GM19193 (cell line): ENCODE results near the gene TNFRSF25.
A peak's percentile ranks its signal among the peaks of the same experiment; 100 is the strongest.

Source experiments
- POLR2A ChIP-seq: IDR thresholded peaks from 4 replicates; pipeline ENCODE4 v1.6.1; 2011; ENCODE audit not compliant: insufficient read depth, insufficient read length; ENCODE audit errors: extremely low read depth

The TNFRSF25 gene

DNA sequence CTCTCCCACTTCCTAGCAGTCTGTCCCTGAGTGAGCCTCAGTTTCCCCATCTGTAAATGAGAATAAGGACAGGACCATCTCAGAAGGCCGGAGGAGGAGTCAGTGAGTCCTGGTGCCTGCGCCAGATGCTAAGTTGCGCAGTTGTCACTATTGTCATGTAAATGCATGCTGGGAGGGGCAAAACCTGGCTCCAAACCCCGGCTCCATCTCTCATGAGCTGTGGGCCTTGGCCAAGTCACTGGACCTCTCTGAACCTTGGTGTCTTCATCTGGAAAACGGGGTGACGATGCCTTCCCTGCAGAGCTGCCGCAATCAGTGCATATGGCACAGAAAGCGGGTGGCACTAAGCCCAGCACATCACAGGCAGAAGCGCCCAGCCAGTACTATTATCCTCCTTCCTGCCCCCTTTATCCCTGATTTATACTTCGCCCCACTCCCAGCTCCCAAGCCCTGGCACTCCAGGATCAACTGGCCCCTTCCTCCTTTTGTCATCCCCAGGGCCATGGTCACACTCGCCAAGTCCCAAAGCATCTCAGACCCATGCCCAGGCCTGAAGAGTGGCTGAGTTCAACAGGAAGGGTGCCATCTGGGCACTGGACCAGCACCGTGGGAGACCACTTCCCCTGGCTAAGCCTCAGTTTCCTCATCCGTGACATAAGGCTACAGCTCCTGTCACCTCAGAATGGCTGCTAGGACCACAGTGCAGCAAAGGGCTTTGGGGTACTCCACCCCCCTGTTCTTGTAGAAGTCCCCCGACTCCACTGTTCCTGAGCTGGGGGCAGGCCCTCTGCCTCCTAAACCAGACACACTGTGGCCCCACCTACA lies 29.8 kb upstream of the TNFRSF25 start:
- TF ChIP-seq POLR2A: no peak

DNA sequence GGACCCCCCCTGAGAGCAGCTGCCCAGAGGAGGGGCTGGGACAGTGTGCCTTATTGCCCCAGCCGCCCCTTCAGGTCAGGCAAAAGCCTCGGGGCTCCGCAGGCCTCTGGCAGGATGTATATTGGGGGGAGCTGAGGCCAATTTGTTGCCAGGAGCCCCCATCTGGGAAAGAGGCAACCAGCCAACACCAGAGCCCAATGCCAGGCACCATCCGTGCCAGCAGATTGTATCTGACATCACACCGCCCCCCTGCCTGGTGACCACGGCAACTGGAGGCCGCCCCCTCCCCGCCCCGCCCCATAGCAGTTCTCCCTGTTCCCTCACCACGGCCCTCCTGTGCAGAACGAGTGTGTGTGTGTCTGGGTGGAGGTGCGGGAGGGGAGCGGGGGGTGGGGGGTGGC lies 29.1 kb upstream of the TNFRSF25 start:
- no peak for TF ChIP-seq POLR2A

DNA sequence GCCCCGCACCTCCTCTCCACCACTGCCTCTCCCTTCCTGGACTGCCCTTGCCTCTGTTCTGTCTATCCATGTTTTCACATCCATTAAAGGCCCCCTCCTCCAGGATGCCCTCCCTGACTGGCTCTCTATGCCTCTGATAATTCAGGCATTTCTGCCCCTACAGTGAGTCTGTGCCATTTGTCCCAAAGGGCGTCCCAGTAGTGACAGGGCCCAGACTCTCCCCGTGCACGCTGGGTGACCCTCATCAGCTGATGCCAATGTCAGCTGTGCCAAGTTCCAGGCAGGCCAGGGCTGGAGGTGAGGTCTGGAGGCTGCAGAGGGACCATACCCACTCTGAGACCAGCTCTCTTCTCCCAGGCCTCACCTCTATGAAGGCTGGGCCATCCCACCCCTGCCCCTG lies 28.7 kb upstream of the TNFRSF25 start:
- no peak for TF ChIP-seq POLR2A

DNA sequence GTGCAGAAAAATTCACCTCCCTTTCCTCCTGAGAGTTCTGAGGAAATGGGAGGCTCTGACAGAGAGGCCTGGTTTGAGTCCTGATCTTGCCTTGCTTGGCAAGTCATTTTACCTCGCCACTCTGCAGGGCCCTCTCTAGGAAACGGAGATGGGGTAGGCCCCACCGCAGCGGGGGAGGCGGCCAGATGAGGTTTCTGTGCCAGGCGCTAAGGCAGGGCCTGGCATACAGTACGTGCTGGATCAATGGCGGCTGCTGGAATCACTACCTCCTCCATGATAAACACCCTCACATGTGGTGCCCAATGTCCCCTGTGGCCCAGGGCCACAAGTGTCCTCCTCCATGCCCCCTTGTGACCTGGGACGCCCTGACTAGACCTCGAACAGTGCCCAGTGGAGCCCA lies 26.0 kb upstream of the TNFRSF25 start:
- TF ChIP-seq POLR2A: no peak

DNA sequence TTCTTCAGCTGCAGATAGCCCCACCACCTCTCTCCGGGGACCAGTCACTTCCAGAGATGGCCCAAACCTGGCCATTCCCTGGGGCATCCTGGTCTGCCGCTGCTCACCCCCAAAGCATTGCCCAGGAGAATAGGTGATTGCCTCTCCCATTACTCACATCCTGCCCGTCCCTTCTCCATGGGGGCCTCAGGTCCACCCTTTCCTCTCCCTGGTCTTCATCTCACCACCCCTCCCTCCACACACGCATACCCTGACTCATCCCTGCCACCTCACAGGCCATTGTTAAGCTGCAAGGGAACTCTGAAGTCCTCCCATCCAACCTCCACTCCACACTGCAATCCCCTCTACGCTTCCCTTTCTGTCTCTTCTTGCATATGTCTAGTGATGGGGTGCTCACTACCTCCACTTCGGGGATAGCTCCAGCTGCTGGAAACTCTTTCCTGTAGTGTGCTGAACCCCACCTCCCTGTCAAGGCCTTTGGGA lies 25.5 kb upstream of the TNFRSF25 start, which contains the start of gene PLEKHG5:
TSS of gene PLEKHG5 (minus strand) at position 188 of the 483 bp plus-strand sequence. CDS start 14,096 bp downstream, outside the sequence.
- TF ChIP-seq POLR2A: no peak

DNA sequence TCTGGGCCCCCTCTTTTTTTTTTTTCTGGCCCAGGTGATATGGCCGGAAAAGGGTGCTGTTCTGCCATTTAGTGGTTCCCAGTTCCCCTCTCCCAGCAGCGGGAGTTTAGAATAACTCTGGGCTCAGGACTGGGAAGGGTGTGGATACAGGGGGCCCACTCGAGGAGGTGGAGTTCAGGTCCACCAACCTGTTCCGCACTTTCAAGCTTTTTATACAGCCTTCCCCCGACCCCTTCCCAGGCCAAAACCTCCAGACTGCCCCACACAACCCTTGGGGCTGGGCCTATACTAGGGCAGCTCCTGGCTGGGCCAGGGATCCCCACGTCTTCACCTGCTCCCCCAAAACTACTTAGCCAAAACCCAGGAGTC lies 25.1 kb upstream of the TNFRSF25 start:
- TF ChIP-seq POLR2A: no peak

DNA sequence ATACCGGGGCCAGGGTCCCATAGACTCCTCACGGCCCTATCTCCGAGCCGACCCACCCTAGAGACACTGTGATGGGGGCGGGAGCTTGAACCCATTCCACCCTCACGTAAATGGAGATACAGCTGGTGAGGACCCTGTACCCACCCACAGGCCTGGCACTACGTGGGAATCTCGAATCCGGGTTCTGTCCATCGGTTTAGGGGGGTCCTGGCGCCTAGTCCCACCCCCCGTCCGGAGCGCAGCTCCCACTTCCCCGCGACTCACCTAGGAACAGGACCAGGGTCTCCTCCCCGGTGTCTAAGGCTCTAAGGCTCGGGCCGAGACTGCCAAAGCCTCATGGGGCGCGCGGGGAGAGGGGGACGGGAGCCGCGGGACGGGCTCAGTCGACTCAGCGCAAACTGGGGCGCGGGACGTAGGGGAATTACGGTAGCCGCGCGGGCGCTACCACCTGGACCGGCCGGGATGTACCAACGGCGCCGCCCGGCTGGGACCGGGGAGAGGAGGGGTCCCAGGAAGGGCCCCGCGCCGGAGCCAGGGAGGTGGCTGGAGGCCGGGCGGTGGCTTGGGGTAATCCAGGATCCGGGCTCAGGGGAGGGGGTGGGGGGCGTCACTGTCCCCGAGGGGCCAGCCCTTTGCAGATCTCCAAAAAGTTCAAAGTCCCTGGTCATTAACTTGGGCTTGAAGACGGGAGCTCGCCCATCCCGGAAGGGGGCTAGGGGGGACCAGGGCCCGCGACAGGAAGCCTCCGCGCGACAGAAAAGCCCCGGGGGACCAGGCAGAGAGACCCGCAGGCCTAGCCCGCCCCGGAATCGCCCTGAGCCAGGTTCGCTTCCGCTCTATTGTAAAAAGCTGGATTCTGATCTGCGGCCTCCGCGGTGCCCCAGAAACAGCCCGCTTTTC lies 24.5 kb upstream of the TNFRSF25 start:
- peak; percentile 50 for TF ChIP-seq POLR2A

DNA sequence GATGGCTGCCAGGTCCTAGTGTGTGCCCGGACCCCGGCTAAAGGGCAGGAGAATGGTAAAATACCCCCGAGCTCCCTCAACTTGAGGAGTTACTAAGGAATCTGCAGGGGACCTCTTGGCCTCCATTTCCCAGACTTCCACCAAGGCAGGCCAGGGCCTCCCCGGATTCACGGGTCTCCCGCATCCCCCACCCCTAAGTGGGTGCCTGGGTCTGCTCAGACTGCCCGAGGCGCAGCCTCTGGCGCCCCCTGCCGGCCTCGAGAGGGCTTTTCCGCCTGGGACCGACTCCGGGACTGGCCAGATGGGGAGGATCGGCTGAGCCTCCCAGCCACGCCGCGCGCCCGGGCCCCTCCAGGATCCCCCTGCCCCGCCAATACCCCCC lies 23.8 kb upstream of the TNFRSF25 start:
- no peak for TF ChIP-seq POLR2A

DNA sequence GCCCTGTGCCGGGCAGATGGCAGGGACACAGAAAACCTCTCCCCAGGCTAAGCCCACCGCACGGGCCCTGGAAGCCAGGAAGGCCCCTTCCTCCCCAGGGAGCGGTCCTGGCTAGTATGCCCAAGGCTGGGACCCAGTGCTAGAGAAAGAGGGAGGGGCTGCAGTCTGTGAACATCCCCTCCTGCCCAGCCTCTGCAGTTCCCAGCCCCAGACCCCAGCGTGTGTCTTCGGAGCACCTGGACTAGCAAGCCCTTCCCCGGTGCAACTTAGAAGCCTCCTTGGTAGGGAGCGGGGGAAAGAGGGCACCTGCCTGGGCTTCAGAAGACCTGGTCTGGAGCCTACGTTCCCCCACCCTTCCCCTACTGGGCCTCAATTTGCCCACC lies 23.4 kb upstream of the TNFRSF25 start:
- no peak for TF ChIP-seq POLR2A

DNA sequence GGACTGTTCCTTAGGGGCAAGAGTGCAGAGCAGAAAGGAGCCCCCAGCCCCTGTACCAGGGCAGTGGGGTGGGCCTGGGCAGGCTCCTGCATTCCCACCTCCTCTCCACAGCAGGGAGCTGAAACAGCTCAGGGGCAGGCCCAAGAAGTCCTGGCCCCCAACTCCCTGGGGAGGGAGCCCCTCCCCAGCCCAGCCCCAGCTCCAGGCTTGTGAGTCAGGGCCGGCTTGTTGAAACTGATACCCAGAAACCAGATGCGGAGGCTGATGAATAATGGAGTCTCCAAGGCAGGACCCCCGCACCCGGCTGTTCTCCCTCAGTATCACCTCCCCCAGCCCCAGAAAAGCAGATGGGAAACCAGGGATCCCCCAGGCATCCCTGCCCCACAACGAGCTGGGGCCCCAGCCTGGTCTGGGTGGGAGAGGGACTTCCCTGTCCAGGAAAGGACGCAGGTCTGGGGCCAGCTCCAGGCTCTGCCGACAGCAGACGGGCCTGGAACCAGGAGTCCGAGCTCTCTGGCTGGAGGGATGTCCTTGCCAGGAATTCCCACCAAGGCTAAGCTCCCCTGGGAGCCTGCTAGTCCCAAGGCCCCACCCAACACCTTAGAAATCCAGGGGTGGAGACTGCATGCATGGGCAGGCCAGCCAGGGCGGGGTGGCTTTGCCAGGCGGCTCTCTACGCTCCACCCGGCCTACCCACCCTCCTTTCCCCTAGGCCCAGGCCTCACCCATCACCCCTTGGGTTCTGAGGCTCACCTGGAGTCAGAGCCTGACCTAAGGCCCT lies 22.8 kb upstream of the TNFRSF25 start:
- no peak for TF ChIP-seq POLR2A

DNA sequence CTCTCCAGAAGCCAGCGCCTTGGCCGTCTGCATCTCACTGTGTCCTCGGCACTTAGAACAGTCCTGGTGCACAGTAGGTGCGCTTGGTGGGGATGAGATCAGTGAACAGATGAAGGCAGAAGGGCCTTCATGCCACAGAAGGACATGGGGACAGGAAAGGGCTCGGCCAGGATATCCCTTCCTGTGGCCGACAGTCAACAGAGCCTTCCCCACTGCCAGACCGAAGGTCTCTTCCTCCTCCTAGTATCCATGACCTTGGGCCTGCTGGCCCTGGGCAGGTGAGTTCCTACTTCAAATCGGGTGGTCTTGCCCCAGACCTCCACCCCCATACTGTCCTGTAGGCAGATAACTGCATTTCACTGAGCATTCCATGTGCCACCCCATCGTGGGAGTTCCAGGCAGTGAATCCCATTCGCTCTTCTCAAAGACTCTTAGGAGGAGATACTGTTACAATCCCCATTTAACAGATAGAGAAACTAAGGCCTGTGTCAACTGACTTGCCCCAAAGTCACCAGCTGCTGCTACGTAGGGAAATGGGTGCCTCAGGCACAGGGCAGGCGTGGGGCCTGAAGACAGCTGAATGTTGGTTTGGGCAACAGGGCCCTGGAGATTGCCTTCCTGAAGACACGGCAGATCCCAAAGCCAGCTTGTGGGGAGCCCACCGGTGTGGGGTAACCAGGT lies 22.0 kb upstream of the TNFRSF25 start:
- no peak for TF ChIP-seq POLR2A

DNA sequence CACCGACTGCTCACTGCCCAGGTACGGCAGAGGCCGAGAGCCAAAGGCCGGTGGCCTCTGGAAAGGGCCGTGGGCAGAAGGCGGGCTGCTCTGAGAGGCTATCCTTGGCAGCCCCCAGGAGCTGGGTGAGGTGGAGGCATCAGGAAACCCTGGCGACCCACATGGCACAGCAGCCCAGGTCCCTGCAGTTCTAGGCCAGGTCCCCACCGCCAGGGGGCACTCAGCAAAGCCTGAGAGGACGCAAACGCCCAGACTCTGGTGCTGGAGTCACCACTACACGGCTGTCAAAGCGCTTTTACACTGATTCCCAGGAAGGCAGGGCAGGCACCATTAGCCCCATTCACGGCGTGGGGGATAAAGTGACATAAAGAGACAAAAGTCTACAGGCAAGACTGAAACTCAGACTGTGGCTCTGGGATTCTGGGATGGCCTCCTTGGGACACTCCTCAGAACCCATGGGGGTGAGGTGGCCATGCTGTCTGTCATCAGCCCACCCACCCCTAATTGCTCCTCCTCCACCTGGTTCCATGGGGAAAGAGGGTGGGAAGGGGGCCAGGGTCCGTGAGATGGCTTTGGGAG lies 20.5 kb upstream of the TNFRSF25 start:
- no peak for TF ChIP-seq POLR2A

DNA sequence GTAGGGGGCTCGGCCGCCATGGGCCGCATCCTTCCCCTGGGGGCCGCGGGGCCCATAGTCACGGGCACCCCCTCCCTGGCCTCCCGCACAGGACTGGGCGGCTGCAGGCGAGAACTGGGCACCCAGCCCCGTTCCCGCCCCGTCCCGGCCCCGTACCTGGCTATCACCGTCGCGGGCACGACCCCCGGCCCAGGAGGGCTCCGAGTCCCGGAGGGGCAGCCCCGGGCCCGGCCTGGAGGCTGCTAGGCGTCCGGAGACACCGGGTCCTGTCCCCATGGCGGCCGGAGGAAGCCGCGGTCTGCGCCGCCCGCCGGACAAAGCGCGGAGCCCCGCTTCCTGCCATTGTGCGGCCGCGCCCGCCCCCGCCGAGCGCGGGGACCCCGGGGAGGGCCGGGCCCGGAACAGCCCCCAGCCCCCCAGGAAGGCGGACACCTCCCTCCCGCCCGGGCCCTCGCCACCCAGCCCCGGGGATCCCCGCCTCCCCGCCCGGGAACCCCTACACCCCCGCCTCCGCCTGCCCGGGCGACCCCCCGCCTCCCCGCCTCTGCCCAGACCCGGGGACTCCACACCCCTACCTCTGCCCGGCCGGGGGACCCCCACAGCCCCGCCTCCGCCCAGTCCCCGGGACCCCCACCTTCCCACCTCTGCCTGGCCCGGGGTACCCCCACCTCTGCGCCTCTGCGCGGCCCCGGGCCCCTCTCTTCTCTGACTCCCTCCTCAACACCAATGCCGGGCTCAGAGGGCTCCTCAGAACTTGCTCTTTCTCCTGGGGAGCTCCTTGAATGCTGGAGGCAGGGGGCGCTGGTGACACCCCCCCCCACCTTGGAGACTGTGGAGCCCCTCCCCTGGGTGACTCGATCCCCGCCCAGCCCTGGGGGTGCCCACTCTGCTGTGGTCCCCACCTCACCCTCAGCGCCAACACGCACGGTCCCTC lies 19.5 kb upstream of the TNFRSF25 start:
- TF ChIP-seq POLR2A: no peak
